OCI-LY7 (cell line): ENCODE results near the gene HIGD2A.
A peak's percentile ranks its signal among the peaks of the same experiment; 100 is the strongest.

Source experiments
- CTCF ChIP-seq: fragments of 200-600 bp; sonication (generic); conservative IDR thresholded peaks from 2 replicates; pipeline ENCODE4 v1.5.1; 2014; ENCODE audit warnings: mild to moderate bottlenecking, antibody characterized with exemption, low read length, moderate library complexity, mixed read lengths
- EZH2phosphoT487 ChIP-seq: fragments of 200-600 bp; sonication (generic); IDR thresholded peaks from 2 replicates; pipeline ENCODE4 v1.6.1; 2018; ENCODE audit warnings: low read depth, borderline replicate concordance, mild to moderate bottlenecking, mixed run types, antibody characterized with exemption, low read length, moderate library complexity, mixed read lengths

- no peak for TF ChIP-seq EZH2phosphoT487
- peak; percentile 56; the same call in 1 of the 2 replicates for TF ChIP-seq CTCF
Observed at GRCh38 chr5:176429972-176430371, 41.4 kb downstream of the HIGD2A start.
